HG03460 (cell line): ENCODE data around the gene KDM2B.
A peak's percentile ranks its signal among the peaks of the same experiment; 100 is the strongest.

ENCODE experiments used
- ATAC-seq: cut with Tn5 transposase; IDR thresholded peaks from one replicate; pipeline ENCODE4 v1.9.1; 2021; ENCODE audit not compliant: unreplicated experiment

Gene KDM2B

DNA sequence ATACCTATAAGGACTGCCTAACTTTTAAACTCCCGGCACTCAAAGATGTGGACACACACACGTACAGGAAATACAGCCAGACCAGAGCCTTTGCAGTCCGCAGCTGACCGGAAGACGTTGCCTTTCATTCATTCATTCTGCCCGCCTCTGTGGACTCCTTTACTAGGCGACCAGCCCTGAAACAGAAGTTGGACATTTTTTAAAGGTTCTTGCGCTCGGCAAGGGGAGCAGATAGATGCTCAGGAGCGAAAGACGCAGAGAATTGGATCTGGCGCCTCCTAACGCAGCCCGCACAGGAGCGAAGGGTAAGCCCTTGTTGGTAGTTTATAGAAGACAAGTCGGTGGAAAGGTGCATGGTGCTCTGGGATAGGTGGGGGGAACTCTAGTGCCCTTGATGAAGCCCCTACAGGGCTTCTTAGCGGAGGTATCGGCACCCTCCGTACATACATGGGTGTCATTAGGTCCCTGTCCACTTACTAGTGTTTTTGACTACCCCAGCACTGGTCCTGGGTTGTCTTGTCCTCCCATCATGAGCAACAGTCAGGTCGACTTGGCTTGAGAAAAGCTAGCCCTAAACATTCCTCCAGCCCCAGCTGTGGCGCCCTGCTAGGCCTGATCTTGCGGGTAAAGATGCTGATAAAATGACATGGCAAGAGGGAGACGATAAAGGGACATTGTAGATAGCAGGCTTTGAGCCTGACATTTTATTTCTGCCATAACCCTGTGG lies at the start of gene KDM2B:
Gene KDM2B (minus strand): TSS at position 65 of the 727 bp plus-strand sequence. CDS start 112 bp downstream, outside the sequence.
- ATAC-seq: no peak

- no peak for ATAC-seq
These were observed 47.7 kb upstream of the KDM2B start for GRCh38 chr12:121628536-121628935.

DNA sequence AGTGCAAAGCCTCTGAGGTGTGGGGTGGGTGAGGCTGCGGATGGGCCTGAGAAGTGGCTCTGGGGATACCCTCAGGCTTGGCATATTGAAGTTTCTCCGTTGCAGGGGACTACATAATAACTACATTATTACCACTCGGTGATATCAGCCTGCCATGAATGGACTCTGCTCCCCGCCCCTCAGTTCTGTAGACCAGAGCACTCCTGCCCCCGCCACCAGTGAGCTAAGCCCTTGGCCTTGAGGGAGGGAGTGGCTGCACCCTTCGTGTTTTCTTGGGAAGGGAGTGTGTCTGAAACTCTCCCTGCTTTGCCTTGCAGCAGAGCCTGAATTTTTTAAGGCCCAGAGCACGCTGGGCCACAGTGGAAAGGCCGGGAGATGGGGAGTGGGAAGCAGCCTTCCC lies 47.2 kb upstream of the KDM2B start:
- ATAC-seq: no peak

DNA sequence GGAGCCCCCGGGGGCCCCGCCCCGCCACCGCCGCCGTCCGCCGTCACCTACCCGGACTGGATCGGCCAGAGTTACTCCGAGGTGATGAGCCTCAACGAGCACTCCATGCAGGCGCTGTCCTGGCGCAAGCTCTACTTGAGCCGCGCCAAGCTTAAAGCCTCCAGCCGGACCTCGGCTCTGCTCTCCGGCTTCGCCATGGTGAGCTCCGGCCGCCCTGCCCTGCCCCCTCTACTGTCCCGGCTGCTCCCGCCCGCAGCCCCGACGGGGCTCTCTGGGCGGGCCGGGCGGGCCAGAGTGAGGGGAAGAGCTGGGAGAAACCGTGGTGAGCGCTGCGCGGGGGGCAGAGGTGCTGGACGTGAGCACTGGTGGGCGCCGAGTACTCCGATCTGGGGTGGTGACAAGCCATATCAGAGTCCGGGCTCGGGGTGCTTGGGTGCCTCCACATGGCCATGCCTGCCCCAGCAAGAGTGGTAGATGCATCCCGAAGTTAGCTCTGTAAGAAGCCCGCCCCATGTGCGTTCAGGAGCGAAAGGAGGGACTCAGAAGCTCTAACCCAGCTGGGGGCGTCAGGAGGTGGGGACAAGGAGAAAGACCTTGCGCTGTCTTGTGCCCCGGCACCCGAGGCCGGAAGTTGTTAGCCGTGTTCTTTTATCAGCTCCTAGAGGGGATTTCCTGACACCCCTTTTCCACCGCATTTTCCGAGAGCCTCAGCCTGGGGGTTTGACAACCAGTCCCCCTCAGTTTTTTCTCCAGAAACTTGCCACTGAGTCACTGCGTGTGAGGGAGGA lies 46.2 kb upstream of the KDM2B start:
- ATAC-seq: peak; percentile 41

DNA sequence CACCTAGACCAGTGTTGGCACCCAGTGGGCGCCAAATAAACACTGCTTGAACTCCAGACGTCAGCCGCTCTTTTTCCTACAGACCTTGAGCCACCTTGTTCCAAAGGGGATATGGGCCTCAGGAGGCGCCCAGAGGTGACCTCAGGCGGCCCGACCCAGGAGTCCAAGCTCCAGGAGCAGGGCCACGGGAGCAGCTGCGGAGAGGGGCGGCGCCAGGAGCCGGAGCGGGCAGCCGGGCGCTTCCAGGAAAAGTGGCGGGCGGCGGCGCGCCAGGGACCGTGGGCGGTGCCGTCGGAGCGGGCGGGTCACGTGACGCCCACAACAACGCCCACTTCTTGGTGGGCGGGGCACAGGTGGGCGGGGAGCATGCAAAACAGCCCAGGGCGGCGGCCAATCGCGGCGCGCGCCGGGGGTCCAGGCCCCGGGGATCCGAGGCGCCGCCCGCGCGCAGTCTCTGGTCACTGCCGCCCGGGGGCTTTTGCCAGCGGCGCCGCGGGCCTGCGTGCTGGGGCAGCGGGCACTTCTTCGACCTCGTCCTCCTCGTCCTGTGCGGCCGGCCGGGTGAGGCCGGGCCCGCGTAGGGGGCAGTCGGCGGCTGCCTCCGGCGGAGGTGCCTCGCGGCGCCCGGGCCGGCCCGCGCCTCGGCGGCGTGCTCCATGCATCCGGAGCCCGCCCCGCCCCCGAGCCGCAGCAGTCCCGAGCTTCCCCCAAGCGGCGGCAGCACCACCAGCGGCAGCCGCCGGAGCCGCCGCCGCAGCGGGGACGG lies 45.4 kb upstream of the KDM2B start, which contains the start of gene ORAI1:
Gene ORAI1 (plus strand): TSS at position 444 of the 766 bp plus-strand sequence.
- peak; percentile 56 for ATAC-seq

- no peak for ATAC-seq
These were observed 39.6 kb upstream of the KDM2B start for GRCh38 chr12:121620333-121620891.

GRCh38 chr12:121618659-121619233 lies 37.9 kb upstream of the KDM2B start:
- no peak for ATAC-seq

DNA sequence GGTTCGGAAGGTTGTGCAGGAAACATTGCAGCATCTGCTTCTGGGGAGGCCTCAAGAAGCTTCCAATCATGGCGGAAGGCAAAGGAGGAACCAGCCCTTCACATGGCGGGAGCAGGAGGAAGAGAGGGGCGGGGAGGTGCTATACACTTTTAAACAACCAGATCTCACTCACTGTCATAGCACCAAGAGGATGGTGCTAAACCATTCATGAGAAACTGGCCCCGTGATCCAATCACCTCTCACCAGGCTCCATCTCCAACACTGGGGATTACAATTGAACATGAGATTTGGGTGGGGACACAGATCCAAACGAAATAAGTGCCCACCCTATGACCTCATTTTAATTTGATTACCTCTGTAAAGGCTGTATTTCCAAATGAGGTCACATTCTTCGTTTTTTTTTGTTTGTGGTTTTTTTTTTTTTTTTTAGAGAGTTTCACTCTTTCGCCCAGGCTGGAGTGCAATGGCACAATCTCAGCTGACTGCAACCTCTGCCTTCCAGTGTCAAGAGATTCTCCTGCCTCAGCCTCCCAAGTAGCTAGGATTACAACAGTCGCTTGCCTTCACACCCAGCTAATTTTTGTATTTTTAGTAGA lies 34.1 kb upstream of the KDM2B start:
- ATAC-seq: no peak

DNA sequence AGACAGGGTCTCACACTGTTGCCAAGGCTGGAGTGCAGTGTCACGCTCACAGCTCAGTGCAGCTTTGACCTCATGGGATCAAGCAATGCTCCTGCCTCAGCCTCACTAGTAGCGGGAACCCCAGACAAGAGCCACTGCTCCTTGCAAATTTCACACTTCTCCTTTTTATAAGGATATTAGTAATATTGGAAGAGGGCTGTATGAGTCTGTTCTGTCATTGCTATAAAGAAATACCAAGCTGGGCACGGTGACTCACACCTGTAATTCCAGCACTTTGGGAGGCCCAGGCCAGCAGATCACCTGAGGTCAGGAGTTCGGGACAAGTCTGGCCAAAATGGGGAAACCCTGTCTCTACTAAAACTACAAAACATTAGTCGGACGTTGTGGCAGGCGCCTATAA lies 32.6 kb upstream of the KDM2B start:
- no peak for ATAC-seq

DNA sequence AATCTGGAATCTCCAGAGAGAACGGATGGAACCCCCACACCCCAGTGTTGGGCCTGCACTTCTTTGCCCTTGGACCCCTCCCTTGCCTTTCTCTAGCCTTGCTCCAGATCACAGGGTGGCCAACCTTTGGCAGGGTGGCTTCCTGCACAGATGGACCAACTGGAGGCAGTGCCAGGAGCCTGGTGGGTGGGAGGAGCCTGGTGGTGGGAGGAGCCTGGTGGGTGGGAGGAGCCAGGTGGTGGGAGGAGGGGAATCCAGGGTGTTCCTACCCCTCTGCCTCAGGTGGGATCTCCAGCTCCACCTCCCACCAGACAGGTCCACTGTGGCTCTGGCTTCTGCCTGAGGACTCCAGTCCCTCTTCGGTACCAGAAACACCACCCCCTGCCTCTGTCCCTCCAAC lies 30.5 kb upstream of the KDM2B start:
- ATAC-seq: no peak

DNA sequence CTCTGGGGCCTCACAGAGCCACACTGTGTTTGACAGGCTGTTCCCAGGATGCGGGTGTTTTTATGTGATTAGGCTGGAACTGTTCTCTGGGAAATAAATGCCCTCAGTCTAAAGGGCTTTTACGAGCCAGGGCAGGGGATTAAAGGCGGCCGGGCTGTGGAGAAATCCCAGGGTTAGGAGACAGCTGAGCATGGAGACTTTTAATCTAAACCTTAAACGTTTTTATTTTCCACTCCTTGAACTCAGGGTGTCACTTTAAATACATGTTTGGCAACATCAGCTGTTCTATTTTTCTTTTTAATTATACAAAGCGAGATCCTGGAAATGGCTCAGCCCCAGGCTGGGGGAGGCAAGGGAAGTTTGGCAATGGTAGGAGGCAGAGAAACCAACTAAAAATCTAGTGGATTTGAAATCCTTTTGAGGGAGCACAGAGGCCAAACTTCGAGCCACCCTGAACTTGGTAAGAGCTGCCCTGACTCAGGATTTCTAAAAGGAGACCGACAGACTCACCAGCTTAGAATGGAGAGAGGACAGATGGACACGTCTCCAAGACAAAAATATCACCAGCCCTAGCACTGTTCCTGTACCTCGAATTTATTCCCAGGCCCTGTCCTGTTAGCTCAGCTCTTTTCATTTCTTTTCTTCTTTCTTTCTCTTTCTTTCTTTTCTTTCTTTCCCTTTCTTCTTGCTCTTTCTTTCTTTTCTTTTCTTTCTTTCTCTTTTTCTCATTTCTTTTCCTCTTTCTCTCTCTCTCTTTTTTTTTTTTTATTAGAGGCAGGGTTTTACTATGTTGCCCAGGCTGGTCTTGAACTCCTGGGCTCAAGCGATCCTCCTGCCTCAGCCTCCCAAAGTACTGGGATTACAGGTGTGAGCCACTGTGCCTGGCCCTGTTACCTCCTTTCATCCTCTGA lies 29.7 kb upstream of the KDM2B start:
- ATAC-seq: no peak

DNA sequence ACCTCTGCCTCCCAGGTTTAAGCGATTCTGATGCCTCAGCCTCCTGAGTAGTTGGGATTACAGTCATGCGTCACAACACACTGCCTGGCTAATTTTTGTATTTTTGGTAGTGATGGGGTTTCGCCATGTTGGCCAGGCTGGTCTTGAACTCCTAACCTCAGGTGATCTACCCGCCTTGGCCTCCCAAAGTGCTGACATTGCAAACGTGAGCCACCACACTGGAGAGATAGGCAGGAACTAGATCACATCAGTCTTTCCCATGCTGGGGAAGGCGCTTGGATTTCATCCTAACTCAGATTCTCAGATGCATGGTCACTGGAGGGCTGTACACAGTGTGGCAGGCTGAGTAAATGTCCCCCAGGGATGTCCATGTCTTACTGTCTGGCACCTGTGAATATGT lies 27.5 kb upstream of the KDM2B start:
- ATAC-seq: no peak

DNA sequence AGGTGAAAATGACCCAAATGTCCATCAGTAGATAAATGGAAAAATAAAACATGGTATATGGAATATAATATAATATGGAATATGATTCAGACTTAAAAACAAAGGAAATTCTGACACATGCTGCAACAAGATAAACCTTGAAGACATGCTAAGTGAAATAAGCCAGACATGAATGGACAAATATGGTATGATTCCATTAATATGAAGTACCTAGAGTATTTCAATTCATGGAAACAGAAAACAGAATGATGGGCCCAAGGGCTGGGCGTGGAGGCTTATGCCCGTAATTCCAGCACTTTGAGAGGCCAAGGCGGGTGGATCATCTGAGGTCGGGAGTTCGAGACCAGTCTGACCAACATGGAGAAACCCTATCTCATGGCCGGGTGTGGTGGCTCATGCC lies 22.8 kb upstream of the KDM2B start:
- ATAC-seq: no peak

DNA sequence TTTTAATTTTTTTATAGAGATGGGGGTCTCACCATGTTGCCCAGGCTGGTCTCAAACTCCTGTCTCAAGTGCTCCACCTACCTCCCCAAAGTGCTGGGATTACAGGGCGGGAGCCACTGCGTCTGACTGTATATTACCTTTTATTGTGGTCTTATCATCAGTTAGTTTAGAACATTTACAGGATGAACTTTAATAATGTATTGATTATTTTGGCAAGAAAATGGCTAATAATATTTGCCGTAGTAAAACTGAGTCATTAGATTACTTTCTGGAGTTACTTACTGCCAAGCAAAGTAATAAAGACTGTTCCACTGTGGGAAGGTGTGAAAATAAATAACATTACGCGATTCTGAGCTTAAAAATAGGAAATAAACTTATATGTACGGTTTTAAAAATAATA lies 21.9 kb upstream of the KDM2B start:
- no peak for ATAC-seq

DNA sequence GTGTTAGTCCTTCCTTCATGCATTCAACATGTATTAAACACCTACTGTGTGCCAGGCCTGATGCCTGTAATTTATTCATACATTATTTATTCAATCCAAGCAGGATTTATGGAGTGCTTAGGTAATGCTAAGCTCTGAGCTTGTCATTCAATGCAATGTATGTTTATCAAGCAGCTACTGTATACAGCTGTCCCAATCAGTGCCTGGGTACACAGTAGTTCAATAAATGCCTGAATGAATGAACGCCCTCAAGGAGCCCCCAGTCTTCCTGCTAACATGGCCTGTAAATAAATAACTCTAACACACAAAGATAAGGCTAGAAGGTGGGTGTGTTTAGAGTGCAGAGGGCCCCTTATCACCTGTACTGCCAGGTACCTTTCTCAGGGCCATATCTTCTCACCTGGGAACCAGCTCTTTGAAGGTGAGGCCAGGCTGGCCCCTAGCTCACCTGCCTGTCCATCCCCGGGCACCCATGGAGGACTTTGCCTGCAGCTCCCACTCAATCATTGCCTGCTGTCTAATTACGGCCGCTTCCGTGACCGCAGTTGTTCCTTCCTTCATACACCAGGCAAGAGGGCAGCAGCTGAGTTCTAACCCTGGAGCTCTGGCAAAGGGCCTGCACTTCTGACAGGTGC lies 20.0 kb upstream of the KDM2B start:
- no peak for ATAC-seq

DNA sequence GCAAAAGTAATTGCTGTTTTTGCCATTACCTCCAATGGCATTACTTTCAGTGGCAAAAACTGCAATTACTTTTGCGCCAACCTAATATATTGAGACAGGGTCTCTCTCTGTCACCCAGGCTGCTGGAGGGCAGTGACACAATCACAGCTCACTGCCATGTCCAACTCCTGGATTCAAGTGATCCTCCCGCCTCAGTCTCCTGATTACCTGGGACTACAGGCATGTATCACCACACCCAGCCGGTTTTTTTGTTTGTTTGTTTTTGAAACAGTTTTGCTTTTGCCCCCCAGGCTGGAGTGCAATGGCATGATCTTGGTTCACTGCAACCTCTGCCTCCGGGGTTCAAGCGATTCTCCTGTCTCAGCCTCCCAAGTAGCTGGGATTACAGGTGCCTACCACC lies 15.7 kb upstream of the KDM2B start:
- no peak for ATAC-seq

- ATAC-seq: no peak
These were observed 14.7 kb upstream of the KDM2B start for GRCh38 chr12:121595520-121595919.

DNA sequence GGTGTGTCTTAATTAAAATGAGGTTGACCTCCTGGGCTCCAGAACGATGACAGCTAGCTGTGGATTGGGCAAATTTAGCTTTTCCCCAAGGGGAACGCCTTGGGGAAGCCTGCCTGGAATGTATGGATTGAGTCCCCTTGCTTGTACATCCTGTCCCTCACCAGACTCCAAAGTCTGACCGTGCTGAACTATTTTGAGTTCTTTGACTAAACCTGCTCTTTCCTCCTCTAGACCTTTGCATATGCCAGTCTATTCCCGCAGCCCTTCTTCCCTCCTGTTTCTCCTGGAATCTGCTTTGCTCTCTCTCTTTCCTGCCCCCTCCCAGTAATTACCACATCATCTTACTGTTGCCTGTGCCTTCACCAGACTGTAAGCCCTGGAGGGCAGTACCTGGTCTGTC lies 11.5 kb upstream of the KDM2B start:
- ATAC-seq: no peak
